Measurements from ENCODE around the gene SORCS2.

Gene SORCS2

GRCh38 chr4:7714738-7715137 lies 522.4 kb downstream of the SORCS2 start:
- no peaks in the 10 kb centered on the region for H3F3A ChIP-seq (ENCODE audit: insufficient read depth, low read length)
- H3K9ac ChIP-seq (ENCODE audit: low read length) = no peak overlapping the region
- no peaks in the 10 kb centered on the region for H4K20me1 ChIP-seq (ENCODE audit: insufficient read depth, low read length)
- H3K36me3 ChIP-seq (ENCODE audit: insufficient read depth, low read length) = no peaks in the 10 kb centered on the region
- no peaks in the 10 kb centered on the region for H3K9me2 ChIP-seq (ENCODE audit: low read depth, low read length)
- no peak overlapping the region for H2AFZ ChIP-seq (ENCODE audit: low read length)
- H3K27me3 ChIP-seq (ENCODE audit: insufficient read depth, low read length) = no peaks in the 10 kb centered on the region
- no peak for TF ChIP-seq EZH2 (IDR thresholded peaks at IDR 0.05; ENCODE audit: borderline replicate concordance, low read length)
- TF ChIP-seq CTCF (IDR thresholded peaks at IDR 0.05; ENCODE audit: low read length) = no peak
- no peaks in the 10 kb centered on the region for H3K79me2 ChIP-seq (ENCODE audit: insufficient read depth, low read length)
- no peaks in the 10 kb centered on the region for H3K4me1 ChIP-seq (ENCODE audit: insufficient read depth, low read length, severe bottlenecking)
- no peak overlapping the region for H3K4me3 ChIP-seq (ENCODE audit: low read depth, low read length, poor library complexity, severe bottlenecking)
- H3K9me3 ChIP-seq (ENCODE audit: low read length) = no peaks in the 10 kb centered on the region
- no peak overlapping the region for H3K27ac ChIP-seq (ENCODE audit: low read depth, low read length, poor library complexity, severe bottlenecking)
- no peak overlapping the region for H3K4me2 ChIP-seq (ENCODE audit: low read length)

- Histone ChIP-seq H3K27ac (ENCODE audit: low read depth, low read length, poor library complexity, severe bottlenecking) (no peak overlapping the region), H3K27me3 (ENCODE audit: insufficient read depth, low read length) (no peaks in the 10 kb centered on the region), H4K20me1 (ENCODE audit: insufficient read depth, low read length) (no peaks in the 10 kb centered on the region), H2AFZ (ENCODE audit: low read length) (no peak overlapping the region), H3K4me3 (ENCODE audit: low read depth, low read length, poor library complexity, severe bottlenecking) (no peak overlapping the region), H3K9me3 (ENCODE audit: low read length) (no peaks in the 10 kb centered on the region), H3K79me2 (ENCODE audit: insufficient read depth, low read length) (no peaks in the 10 kb centered on the region), H3K4me1 (ENCODE audit: insufficient read depth, low read length, severe bottlenecking) (no peaks in the 10 kb centered on the region), H3F3A (ENCODE audit: insufficient read depth, low read length) (no peaks in the 10 kb centered on the region), H3K9me2 (ENCODE audit: low read depth, low read length) (no peaks in the 10 kb centered on the region), H3K9ac (ENCODE audit: low read length) (no peak overlapping the region), H3K4me2 (ENCODE audit: low read length) (no peak overlapping the region), H3K36me3 (ENCODE audit: insufficient read depth, low read length) (no peaks in the 10 kb centered on the region)
- no peak for TF ChIP-seq EZH2 (IDR thresholded peaks at IDR 0.05; ENCODE audit: borderline replicate concordance, low read length)
- TF ChIP-seq CTCF (IDR thresholded peaks at IDR 0.05; ENCODE audit: low read length) = no peak
Observed at GRCh38 chr4:7715271-7716009, 523.1 kb downstream of the SORCS2 start.

- Histone ChIP-seq H3K4me2 (ENCODE audit: low read length) (no peak overlapping the region), H3K9me2 (ENCODE audit: low read depth, low read length) (no peaks in the 10 kb centered on the region), H4K20me1 (ENCODE audit: insufficient read depth, low read length) (no peaks in the 10 kb centered on the region), H3K27me3 (ENCODE audit: insufficient read depth, low read length) (no peaks in the 10 kb centered on the region), H3K4me3 (ENCODE audit: low read depth, low read length, poor library complexity, severe bottlenecking) (no peak overlapping the region), H3K9me3 (ENCODE audit: low read length) (no peaks in the 10 kb centered on the region), H3F3A (ENCODE audit: insufficient read depth, low read length) (no peaks in the 10 kb centered on the region), H3K9ac (ENCODE audit: low read length) (no peak overlapping the region), H3K36me3 (ENCODE audit: insufficient read depth, low read length) (no peaks in the 10 kb centered on the region), H3K79me2 (ENCODE audit: insufficient read depth, low read length) (no peaks in the 10 kb centered on the region), H2AFZ (ENCODE audit: low read length) (no peak overlapping the region), H3K27ac (ENCODE audit: low read depth, low read length, poor library complexity, severe bottlenecking) (no peak overlapping the region), H3K4me1 (ENCODE audit: insufficient read depth, low read length, severe bottlenecking) (no peaks in the 10 kb centered on the region)
- TF ChIP-seq CTCF (IDR thresholded peaks at IDR 0.05; ENCODE audit: low read length) = no peak
- TF ChIP-seq EZH2 (IDR thresholded peaks at IDR 0.05; ENCODE audit: borderline replicate concordance, low read length) = no peak
Observed at GRCh38 chr4:7716010-7716721, 523.8 kb downstream of the SORCS2 start.

Data from OCI-LY1 (cell line).